Measurements from ENCODE around the gene ZNF362.

- TF ChIP-seq EZH2phosphoT487 (IDR thresholded peaks at IDR 0.05; ENCODE audit: low read depth, severe bottlenecking, unreplicated experiment) (no peak), CTCF (IDR thresholded peaks at IDR 0.05; ENCODE audit: poor library complexity) (no peak)
Measured at GRCh38 chr1:33292726-33293340, 36.5 kb downstream of the ZNF362 start.

All from hepatocyte (in vitro differentiated cells).